ENCODE data around the gene USH2A.

The USH2A gene

GRCh38 chr1:216111842-216112241 lies 311.4 kb downstream of the USH2A start:
- no peak for DNase-seq

GRCh38 chr1:216095400-216095799 lies 327.8 kb downstream of the USH2A start:
- no peak for DNase-seq

- no peak for DNase-seq
These were observed 332.7 kb downstream of the USH2A start for GRCh38 chr1:216090556-216090955.

DNA sequence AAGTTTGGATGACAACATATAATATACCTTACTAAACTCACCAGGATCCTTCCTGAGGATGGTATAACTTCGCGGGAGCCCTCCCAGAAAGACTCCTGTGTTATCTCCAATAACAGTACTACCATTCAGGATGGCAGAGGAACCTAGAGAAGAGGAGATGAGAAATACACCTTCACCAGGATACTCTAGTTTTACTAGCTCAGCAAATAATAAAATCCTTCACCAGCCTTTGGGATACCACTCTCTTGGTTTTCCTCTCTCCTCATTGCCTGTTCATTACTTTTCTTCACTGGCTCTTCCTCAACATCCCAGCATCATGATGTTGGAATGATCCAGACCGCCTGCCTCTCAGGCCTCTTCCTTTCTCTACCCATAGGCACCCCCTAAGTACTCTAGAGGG lies 336.6 kb downstream of the USH2A start:
- DNase-seq = no peak

DNA sequence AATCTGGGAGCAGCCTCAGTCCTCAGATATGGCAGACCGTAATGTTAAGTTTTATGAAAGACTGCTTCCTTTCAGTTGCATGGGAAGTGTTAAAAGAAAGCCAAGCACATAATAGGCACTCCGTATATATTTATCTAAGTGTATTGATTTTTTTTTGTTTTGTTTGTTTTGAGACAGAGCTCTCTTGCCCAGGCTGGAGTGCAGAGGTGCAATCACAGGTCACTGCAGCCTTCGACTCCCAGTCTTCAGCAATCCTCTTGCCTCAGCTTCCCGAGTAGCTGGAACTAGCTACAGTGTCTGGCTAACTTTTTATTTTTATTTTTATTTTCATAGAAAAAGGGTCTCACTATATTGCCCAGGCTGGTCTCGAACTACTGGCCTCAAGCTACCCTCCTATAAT lies 341.8 kb downstream of the USH2A start:
- no peak for DNase-seq

GRCh38 chr1:216076751-216077150 lies 346.5 kb downstream of the USH2A start:
- DNase-seq = no peak

- DNase-seq = no peak
These were observed 347.9 kb downstream of the USH2A start for GRCh38 chr1:216075339-216075738.

GRCh38 chr1:216073793-216074595 lies 349.3 kb downstream of the USH2A start:
- no peak for DNase-seq

- DNase-seq = no peak
These were observed 352.0 kb downstream of the USH2A start for GRCh38 chr1:216071262-216071661.

DNA sequence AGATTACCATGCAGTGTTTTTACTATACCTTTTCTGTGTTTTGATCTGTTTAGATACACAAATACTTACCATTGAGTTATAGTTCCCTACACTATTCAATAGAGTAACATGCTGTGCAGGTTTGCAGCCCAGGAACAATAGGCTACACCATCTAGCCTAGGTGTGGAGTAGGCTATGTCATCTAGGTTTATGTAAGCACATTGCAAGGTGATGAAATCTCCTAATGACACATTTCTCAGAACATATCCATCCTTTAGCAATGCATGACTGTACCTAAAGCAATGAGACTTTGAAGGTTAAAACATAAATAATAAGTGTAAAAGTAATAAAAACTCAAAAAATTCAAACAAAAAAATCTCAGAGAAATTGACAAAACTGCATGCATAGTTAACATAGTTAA lies 358.6 kb downstream of the USH2A start:
- no peak for DNase-seq

- no peak for DNase-seq
These were observed 365.3 kb downstream of the USH2A start for GRCh38 chr1:216057947-216058346.

GRCh38 chr1:216057063-216057462 lies 366.2 kb downstream of the USH2A start:
- no peak for DNase-seq

- DNase-seq = no peak
These were observed 368.2 kb downstream of the USH2A start for GRCh38 chr1:216055004-216055403.

DNA sequence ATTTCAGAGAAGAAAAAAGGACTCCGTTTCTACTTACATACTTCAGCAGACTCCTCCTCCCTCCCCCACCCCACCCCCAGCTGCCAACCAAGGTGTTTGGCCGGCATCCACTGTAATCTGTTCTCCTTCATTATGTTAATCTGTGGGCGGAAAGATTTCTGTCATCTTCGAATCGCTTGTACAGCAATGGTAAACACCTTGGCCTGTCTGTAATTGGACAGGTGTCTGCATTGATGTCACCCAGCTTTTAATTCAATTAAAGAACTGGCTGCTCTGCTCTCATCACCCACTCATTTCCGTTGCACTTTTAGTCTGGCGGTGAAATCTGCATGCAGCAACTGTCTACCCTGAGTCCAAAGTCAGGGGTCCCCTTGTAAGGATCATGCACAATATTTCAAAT lies 368.6 kb downstream of the USH2A start:
- DNase-seq = no peak

DNA sequence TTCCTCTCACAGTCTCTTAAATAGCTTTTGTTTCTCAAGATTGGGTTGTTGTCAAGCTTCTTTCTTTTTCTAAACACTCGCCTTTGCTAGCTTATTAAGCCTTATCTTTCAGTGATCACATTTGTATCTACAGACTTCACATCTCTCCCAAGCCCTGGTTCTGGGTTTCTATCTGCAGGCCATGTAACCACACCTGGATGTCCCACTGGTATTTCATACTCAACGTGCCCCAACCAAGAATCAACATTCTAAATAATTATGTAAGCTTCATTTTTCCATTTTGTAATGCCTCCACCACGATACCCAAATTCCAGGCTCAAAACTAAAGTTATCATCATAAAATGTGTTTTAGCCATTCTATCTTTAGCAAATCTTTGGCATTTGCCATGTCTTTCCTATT lies 372.2 kb downstream of the USH2A start:
- DNase-seq = no peak

GRCh38 chr1:216049741-216050430 lies 373.4 kb downstream of the USH2A start:
- DNase-seq = no peak

DNA sequence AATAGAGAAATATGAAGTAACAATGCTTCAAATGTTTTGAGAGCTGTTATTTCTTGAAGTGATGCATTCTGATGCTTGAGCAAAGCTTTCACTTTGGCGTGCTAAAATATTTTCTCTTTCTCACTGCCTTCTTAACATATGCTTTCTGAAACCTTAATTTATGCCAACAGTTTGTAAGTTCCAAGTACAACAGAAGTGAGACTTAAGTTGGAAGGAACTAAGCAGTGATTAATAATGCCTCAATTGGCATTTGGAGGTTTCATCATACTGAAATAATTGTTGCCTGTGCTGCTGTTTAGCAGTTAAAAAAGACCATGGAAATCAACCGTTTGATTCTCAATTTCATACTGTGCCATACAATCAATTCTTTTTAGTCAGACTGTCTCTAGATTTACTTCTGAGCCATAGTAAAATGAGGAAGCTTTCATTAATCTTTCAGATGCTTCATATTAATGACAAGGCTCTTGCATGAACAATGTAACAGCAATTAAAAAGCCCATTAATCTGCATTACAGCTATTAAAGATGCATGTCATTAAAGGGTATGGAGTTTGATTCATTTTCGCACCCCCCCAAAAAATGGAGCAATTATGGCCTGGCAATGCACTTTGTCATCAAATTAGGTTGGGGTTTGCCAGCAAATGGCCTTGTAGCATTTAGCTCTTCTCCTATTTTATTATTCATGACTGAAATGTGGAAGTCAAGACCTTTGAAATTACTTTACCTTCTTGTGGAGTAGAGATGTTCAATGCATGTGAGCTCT lies 375.3 kb downstream of the USH2A start:
- DNase-seq = no peak

- no peak for DNase-seq
These were observed 376.9 kb downstream of the USH2A start for GRCh38 chr1:216046336-216046735.

DNA sequence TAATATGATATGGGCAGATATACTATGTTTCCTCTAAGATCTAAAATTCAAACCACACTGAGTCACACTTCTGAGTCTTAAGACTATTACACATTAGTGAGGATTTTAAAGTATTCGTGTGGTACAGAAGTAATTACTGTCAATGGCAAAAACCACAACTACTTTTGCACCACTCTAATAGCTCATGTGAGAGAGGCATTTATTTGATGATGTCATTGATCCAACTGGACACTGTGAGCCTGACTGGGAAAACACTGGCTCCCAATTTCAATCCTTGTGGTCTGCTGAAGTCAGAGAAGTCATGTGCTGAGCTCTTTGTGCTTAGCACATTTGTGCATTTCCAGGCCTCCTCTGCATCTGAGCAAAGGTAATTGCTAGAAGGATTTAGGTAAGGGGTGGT lies 377.8 kb downstream of the USH2A start:
- DNase-seq = no peak

DNA sequence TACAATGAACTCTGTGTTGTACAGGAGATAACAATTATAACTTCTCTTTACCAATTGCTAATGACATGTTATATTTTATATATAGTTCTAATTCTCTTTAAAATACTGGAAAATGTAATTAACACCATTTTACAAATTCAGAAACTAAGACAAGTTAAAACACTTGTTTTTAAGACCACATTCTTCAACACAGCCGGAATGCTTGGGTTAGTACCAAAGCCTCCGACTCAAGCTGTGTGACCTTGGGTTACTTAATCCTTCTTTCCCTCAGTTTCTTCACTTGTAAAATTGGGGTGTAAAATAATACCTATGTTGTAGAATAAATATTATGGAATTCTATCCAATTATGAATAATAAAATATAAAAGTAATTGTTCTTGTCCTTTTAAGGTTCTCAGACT lies 378.7 kb downstream of the USH2A start:
- no peak for DNase-seq

- no peak for DNase-seq
These were observed 388.7 kb downstream of the USH2A start for GRCh38 chr1:216034506-216034905.

DNA sequence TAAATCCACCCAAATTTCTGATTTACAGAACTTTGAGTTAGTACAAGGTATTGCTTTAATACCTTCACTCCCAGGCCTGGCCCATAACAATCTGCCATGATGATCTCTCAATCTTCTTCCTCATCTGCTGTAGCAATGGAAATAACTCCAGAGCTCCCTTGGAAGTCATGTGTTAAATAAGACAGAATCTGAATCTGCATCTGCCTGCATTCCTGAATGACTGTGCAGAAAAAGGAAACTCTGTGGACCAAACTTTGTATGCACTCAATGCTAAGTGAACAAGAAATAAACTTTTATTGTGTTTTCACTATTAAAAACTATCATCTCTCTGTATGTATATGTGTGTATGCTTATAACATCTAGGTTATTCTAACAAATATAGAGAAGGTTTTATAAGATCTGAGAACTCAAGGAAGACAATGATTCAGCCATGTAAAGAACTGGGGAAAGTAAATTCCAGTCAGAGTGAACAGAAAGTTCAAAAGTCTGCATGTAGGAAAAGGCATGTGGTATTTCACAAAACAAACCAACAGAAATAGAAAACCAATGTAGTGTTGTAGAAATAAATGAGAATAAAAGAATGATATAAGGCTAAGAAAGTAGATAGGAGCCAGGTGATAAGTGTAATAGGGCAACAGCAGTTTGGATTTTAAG lies 390.2 kb downstream of the USH2A start:
- DNase-seq = no peak

GRCh38 chr1:216032284-216032683 lies 391.0 kb downstream of the USH2A start:
- DNase-seq = no peak

Measured in stimulated activated CD4-positive, alpha-beta T cell treated with anti-CD3 and anti-CD28 coated beads, Interleukin-2, amount 100 ng/mL, for 48 hours (primary cell).